Effector memory CD8-positive, alpha-beta T cell (primary cell): ENCODE results near the gene B3GAT1.
A peak's percentile ranks its signal among the peaks of the same experiment; 100 is the strongest.

Experiments used
- ATAC-seq: fragments of 150-1000 bp; cut with Tn5 transposase; replicated peaks from 2 replicates; pipeline ENCODE4 v1.10.0; 2021; ENCODE audit warnings: mild to moderate bottlenecking, moderate library complexity
- DNase-seq, 3 experiments: peaks; one replicate each; pipeline ENCODE4 v3.0.0; 2021
- H3K27ac Mint-ChIP-seq, 2 donors: one replicate each; pipeline ENCODE4 v1.8.0; 2022; ENCODE audit warnings: mild to moderate bottlenecking in 2 of 2, mixed read lengths in 2 of 2, moderate library complexity in 2 of 2
- H3K27me3 Mint-ChIP-seq, 2 donors: one replicate each; pipeline ENCODE4 v1.8.0; 2022; ENCODE audit warnings: mixed read lengths in 2 of 2
- H3K36me3 Mint-ChIP-seq: one replicate; pipeline ENCODE4 v1.8.0; 2022; ENCODE audit warnings: mild to moderate bottlenecking, moderate library complexity, mixed read lengths; ENCODE audit not compliant: insufficient read depth
- H3K4me1 Mint-ChIP-seq, 2 donors: one replicate each; pipeline ENCODE4 v1.8.0; 2022; ENCODE audit warnings: low read depth in 2 of 2, mixed read lengths in 2 of 2
- H3K4me3 Mint-ChIP-seq, 2 donors: one replicate each; pipeline ENCODE4 v1.8.0; 2022; ENCODE audit warnings: mild to moderate bottlenecking in 2 of 2, mixed read lengths in 2 of 2, moderate library complexity in 2 of 2
- H3K9me3 Mint-ChIP-seq, 2 donors: one replicate each; pipeline ENCODE4 v1.8.0; 2022; ENCODE audit warnings: mixed read lengths in 2 of 2

The B3GAT1 gene

DNA sequence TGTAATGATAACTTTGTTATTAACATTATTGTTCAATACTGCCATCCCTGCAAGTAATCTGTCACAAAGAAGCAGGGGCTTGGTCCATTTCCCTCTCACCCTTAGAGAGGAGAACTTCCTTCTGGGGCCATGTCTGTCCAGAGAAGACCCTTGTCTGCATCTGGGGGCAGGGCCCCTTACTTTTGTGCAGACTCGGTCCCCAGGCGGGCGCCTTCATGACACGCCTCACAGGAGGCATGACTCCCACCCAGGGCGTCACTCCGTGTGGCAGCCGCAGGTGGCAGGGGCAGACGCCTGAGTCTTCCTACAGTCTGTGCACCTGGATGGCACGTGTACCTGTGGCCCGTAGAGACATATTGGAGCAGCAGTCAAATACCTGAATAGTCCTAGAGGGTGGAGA, 21.8 kb upstream of the B3GAT1 start:
- no peak for ATAC-seq
- H3K27me3 Mint-ChIP-seq: peaks cover 0 to 61% of the 10 kb centered on the region in 2 donors
- peaks cover 3% of the 10 kb centered on the region for H3K36me3 Mint-ChIP-seq

DNA sequence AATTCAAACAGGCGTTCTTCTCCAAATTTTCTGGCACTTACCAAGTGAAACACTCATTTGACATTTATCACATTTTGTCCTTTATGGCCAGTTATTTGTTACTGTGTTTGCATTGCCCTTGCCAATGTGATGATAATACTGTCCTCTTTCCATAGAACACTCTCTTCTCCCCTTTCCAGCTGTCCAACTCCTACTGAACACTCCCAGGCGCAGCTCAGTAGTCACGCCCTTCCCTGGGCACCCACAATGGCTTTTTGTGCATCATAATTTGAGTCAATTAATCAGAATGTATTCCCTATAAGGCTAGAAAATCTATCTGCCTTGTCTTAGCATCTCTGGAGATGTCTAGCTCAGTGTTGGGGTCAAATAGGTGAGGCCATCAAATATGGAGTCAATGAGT, 21.2 kb upstream of the B3GAT1 start:
- H3K4me3 Mint-ChIP-seq: no peak overlapping the region
- ATAC-seq: no peak

More for the DNA sequence above, 21.8 kb upstream of the B3GAT1 start:
- Mint-ChIP-seq H3K4me1 (peaks cover 0 to 2% of the 10 kb centered on the region in 2 donors), H3K27ac (no peak overlapping the region), H3K4me3 (no peak overlapping the region), H3K9me3 (peaks cover 0 to 2% of the 10 kb centered on the region in 2 donors)
- no peak for DNase-seq

DNA sequence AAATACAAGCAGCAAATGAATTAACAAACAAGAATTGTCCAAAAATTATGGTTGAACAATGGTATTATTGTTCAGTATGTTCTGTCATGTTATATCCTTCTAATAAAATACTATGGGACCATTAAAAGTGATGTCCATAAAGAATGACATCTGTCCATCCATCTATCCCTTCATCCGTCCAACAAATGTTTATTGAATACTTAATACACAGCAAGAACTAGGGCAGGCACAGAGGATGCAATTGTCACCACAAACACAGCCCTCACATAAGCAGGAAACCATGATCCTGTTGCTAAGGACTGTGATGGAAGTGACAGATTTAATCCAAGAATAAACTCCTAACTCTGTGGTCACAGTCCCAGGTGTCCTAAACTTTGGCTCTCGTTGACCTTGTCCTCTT, 20.7 kb upstream of the B3GAT1 start:
- Mint-ChIP-seq H3K4me1 (peaks cover 0 to 2% of the 10 kb centered on the region in 2 donors), H3K4me3 (no peak overlapping the region), H3K9me3 (peaks cover 0 to 2% of the 10 kb centered on the region in 2 donors), H3K27me3 (peaks cover 0 to 58% of the 10 kb centered on the region in 2 donors), H3K36me3 (peaks cover 3% of the 10 kb centered on the region), H3K27ac (no peak overlapping the region)
- DNase-seq (no peak), ATAC-seq (no peak)

More for the DNA sequence above, 21.2 kb upstream of the B3GAT1 start:
- peaks cover 0 to 2% of the 10 kb centered on the region in 2 donors for H3K9me3 Mint-ChIP-seq
- no peak for DNase-seq
- peaks cover 0 to 2% of the 10 kb centered on the region in 2 donors for H3K4me1 Mint-ChIP-seq
- H3K27me3 Mint-ChIP-seq: peaks cover 0 to 61% of the 10 kb centered on the region in 2 donors
- H3K27ac Mint-ChIP-seq: no peak overlapping the region
- peaks cover 3% of the 10 kb centered on the region for H3K36me3 Mint-ChIP-seq

DNA sequence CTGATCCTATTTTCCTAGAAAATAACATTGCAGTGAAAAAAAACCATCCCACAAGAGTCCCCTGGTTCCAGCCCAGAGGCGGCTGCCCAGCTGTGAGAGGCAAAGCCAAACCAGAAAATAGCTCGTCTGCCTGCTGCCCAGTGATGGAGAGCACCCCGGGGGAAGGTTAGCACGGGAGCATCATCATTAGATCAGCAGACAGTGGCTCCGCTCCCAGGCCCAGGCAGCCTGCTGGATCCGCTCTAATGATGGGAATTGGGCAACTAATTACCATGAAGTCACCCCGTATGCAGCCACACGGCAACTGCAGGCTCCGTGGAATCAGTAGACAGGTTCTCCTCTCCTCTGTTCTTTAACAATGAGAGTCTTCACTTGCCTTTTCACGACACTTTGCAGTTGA, 17.1 kb upstream of the B3GAT1 start:
- DNase-seq (no peak), ATAC-seq (no peak)
- Mint-ChIP-seq H3K27me3 (peaks cover 0 to 61% of the 10 kb centered on the region in 2 donors), H3K4me1 (peaks cover 0 to 5% of the 10 kb centered on the region in 2 donors), H3K9me3 (peaks cover 0 to 2% of the 10 kb centered on the region in 2 donors), H3K27ac (no peak overlapping the region), H3K36me3 (peaks cover 3% of the 10 kb centered on the region), H3K4me3 (no peak overlapping the region)

DNA sequence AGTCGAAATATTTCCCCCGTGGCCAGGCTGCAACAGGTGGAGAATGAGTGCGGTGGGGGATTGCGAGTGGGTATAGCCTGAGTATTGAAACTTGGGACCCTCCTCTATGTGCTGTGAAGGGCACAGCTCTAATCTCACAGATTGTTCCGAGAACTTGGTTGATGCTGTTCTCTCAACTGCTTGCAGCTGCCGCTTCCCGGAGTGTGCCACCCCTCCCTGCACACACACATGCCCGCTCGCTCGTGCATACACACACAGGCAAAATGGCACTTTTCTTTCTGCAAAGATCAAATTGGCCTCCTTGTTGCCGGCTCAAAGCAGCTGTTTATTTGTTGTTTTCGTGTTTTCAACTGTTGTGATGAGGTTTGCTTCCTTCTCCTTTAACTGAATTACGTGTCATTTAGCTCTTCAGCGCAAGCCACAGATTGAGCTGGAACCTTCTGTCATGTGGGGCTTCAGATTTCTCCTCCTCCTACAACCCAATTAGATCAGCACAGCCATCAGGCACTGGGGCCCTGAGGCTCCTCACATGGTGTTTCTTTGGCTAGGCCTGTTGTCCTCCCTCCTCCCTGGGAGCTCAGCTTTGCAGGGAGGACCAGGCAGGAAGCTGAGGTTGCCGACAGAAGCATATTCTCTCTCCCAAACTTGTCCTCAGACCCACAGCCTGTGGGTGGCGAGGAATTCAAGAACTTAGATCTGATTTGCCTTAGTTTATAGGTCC, 13.9 kb upstream of the B3GAT1 start:
- H3K27me3 Mint-ChIP-seq: peaks cover 0 to 53% of the 10 kb centered on the region in 2 donors
- H3K9me3 Mint-ChIP-seq: no peaks in the 10 kb centered on the region
- ATAC-seq: no peak
- no peak overlapping the region for H3K27ac Mint-ChIP-seq
- peaks cover 0 to 5% of the 10 kb centered on the region in 2 donors for H3K4me1 Mint-ChIP-seq
- peaks cover 3% of the 10 kb centered on the region for H3K36me3 Mint-ChIP-seq
- DNase-seq: no peak
- no peak overlapping the region for H3K4me3 Mint-ChIP-seq

DNA sequence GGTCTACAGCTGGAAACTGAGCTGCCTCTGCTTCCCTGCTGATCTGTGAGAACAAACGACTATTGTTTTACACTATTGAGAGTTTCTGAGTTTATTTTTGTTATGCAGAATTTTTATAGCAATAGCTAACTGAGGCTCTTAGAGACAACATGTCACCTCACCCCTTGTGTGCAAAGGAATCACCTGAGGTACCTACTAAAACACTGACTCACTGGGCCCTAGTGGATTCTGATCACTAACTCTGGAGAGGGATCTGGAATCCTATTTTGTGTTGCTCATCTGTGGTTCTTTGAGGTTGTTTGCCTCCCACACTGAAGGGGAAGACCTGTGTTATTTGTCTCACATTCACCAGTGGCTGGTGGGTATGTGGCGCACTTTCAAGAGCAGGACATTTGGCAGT, 13.4 kb upstream of the B3GAT1 start:
- H3K27ac Mint-ChIP-seq: no peak overlapping the region
- no peak for DNase-seq
- H3K4me3 Mint-ChIP-seq: no peak overlapping the region
- no peak for ATAC-seq
- H3K4me1 Mint-ChIP-seq: peaks cover 0 to 5% of the 10 kb centered on the region in 2 donors
- no peaks in the 10 kb centered on the region for H3K9me3 Mint-ChIP-seq
- peaks cover 0 to 47% of the 10 kb centered on the region in 2 donors for H3K27me3 Mint-ChIP-seq
- H3K36me3 Mint-ChIP-seq: peaks cover 3% of the 10 kb centered on the region

DNA sequence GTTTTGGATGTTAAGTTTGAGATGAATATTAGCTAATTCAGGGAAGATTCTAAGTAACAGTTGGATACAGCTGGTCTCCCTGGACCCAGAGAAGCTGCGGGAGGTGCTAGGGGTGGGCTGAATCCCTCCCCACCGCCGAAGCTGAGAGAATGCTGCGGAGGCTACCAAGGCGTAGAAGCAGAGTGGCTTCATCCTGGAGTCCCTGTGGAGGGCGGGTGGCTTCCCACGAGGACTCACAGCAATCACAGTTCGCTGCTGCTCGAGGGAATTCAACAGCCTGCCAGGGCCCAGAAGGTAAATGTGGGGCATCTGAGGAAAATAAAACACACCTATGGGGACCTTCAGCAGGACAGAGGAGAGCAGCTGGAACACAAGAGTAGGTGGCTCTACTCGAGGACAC, 11.1 kb upstream of the B3GAT1 start:
- H3K9me3 Mint-ChIP-seq: no peaks in the 10 kb centered on the region
- ATAC-seq: no peak

DNA sequence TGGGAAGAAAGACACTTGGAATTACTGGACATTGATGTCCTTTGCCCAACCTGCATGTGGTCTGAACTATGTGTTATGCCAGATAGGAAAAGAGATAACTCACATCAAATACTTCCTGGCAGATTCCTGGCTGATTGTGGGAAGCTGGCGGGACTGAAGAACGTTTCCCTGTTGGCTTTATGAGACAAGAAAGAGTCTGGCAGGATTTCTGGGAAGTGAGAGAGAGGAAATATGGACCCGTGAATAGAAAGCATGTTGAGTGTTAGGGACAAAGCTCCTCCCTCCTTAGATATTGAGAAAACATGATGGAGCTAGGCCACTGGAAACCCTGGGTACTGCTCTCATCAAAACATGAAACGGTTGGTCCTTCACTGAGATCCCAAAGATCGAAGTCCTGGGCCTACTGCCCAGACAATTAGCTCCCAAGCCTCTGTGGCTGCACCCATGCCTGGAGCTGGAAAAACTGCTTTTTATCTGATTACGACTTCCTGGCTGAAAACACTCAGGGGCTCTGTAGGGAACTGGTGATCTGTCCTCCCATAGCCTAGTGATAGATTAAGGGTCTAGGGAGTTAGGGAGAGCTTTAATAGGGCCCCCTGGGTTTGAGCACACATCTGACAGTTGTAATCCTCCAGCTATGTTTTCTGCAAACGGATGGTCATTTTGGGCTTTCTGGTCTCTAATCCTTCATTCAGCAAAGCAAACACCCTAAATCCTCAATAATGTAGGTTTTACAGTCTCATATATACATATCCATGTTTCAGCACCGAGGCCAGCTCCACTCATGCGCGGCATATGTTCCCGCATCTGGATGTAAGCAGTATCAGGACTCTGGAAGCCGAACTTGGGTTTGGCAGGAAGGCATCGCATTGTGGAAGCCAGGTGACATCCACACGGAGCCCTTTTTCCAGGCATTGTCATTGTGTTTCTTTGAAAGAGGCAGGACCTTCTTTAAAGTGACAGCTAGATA, 6.1 kb upstream of the B3GAT1 start:
- peaks cover 4% of the 10 kb centered on the region for H3K36me3 Mint-ChIP-seq
- DNase-seq (no peak), ATAC-seq (no peak)
- no peak overlapping the region for H3K27ac Mint-ChIP-seq
- no peak overlapping the region for H3K4me3 Mint-ChIP-seq
- peaks cover 6 to 62% of the 10 kb centered on the region in 2 donors for H3K27me3 Mint-ChIP-seq
- peaks cover 12 to 16% of the 10 kb centered on the region in 2 donors for H3K4me1 Mint-ChIP-seq
- H3K9me3 Mint-ChIP-seq: no peaks in the 10 kb centered on the region

More for the DNA sequence above, 11.1 kb upstream of the B3GAT1 start:
- Mint-ChIP-seq H3K4me1 (peaks cover 0 to 5% of the 10 kb centered on the region in 2 donors), H3K27me3 (peaks cover 0 to 30% of the 10 kb centered on the region in 2 donors), H3K4me3 (no peak overlapping the region), H3K27ac (no peak overlapping the region), H3K36me3 (peaks cover 4% of the 10 kb centered on the region)
- no peak for DNase-seq

DNA sequence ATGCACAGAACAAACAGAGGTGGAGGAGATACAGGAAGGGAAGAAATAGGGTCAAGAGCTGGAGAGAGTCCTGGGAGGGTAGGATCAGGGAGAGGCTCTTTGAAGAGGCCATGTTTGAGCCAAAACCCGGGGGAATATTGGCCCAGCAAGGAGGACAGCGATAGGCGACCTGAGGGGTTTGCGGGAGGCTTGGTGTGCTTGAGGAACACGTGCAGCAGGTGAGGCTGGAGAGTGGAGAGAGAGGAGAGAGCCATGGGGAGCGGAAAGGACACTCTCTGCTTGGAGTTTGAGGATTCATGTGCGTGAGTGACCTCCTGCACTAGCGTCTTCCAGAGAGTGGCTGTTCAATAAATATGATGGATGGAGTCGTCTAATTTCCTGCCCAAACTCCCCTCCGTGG, 4.7 kb upstream of the B3GAT1 start:
- Mint-ChIP-seq H3K27ac (no peak overlapping the region), H3K4me1 (peaks cover 15 to 16% of the 10 kb centered on the region in 2 donors), H3K36me3 (peaks cover 4% of the 10 kb centered on the region), H3K27me3 (peaks cover 6 to 56% of the 10 kb centered on the region in 2 donors), H3K4me3 (no peak overlapping the region), H3K9me3 (no peaks in the 10 kb centered on the region)
- DNase-seq: no peak
- ATAC-seq: no peak

DNA sequence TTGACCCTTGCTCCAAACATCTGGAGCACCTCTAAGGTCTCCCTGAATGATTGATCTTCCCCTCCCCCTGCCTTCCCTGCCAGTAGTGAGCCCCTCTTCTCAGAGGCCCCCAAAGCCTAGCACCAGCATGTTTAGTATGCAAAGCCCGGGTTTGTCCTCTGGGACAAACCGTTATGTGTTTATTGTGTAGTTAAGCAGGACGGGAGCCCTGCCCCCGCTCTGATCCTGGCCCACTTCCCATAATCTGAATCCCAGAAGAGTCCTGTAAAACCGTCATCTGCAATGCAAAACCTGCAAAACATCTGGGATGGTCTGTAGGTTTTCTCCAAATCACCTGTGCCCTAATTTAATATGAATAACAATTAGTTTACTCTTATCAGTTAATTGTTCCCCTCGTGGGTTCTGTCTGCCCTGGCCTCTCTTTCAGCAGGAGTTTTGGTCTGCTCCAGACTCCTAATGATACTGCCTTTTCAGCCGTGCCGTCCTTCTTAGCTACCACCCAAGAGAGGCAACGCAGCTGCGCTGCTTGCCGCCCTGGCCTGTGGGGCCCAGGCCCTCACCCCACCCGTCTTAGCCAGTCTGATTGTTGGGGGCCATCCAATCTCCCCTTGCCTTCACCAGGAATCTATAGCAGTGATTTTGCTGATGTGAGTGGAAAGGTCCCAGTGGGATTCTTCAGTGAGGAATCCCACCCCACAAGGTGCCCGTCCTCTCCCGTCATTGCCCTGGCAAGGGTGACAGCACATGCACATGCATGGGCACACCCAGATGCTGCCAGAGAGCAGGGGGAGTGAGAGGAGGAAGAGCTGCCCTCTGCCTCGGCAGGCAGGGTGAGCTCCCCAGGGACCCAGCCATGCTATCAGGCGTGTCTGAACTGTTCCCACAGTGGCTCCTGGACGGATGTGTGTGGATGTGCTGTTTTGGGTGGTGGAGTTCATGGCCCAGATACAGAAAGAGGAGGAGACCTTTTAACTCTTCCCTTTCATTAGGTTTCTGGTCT, 3.0 kb upstream of the B3GAT1 start:
- Mint-ChIP-seq H3K9me3 (no peaks in the 10 kb centered on the region), H3K36me3 (peaks cover 4% of the 10 kb centered on the region), H3K27ac (no peak overlapping the region), H3K27me3 (peaks cover 9 to 70% of the 10 kb centered on the region in 2 donors), H3K4me1 (peaks cover 30% of the 10 kb centered on the region in 2 donors), H3K4me3 (no peak overlapping the region)
- ATAC-seq (no peak), DNase-seq (no peak)

DNA sequence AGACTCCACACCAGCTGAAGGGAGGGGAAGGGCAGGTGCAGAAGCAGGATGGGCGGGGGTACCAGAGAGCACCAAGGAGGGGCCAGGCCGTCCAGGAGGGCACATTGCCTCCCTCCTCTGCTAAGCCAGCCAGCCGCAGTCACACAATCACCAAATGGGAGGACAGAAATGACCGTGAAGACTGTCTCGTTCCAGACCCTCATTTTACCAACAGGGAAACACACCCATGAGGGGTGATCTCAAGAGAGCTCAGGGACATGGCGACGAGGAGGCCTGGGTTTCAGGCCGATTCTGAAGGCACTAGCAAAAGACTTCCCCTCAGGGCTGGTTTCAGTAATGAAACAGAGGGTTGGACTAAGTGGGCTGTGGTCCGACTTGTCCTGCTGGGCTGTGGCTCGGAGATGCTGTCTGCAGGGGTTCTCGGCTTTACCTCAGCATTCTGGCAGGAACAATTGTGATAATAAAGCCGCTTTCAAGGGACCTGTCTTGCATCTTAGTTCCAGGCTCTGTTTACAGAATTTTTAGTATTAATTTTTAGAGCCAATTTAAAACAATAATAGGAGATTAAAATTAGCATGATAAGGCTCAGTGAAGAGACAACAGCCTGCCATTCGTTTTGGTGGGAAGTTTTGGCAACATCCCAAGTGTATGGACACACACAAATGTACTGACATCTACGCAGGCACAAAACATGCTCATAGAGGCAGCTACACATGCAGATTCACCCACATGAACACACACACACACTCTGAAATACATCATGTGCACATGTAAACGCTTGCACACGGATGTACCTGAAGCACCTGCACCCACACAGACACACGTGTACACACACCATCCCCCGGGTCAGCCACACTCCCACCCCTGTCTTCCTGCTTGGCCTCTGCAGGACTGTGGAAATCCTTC, 2.0 kb upstream of the B3GAT1 start:
- ATAC-seq (no peak), DNase-seq (no peak)
- no peaks in the 10 kb centered on the region for H3K9me3 Mint-ChIP-seq
- H3K27me3 Mint-ChIP-seq: peaks cover 19 to 80% of the 10 kb centered on the region in 2 donors
- H3K36me3 Mint-ChIP-seq: peaks cover 4% of the 10 kb centered on the region
- H3K4me1 Mint-ChIP-seq: peaks cover 32 to 36% of the 10 kb centered on the region in 2 donors
- H3K27ac Mint-ChIP-seq: peak overlapping the region; percentile 6 to 72
- peak overlapping the region; percentile 15 to 63 for H3K4me3 Mint-ChIP-seq
